ENCODE data around the gene TRIM63. TPM values are rescaled to one million over a fixed set of nuclear protein-coding genes. Genes with fewer than 3 reads are reported as not detected.

Gene TRIM63
- total RNA-seq (under 1 TPM in 4 of 6 donors, not detected in 2; 0.09 to 0.35 (median 0.33) TPM), polyA plus RNA-seq (under 1 TPM; 0.15 to 0.52 TPM)

GRCh38 chr1:26067432-26067911 lies at the start of gene TRIM63:
TRIM63 (minus strand) TSS chr1:26067630; CDS start chr1:26067494, 136 bp downstream.
- WGBS, 2 donors, result 72 to 74% methylated on average over 9 of the region's 9 CpGs
- Histone ChIP-seq H3K36me3 (no peaks in the 10 kb centered on the region), H3K4me3 (no peak within 1 kb of the TSS), H3K27me3 (no peaks in the 10 kb centered on the region), H3K4me1 (peaks cover under 1 to 8% (median 4%) of the 10 kb centered on the region in 3 donors), H3K27ac (peak within 1 kb of the TSS in 1 of 4 donors; percentile 3), H3K9me3 (no peaks in the 10 kb centered on the region)
- no peak for ATAC-seq
- no peak for DNase-seq
- TF ChIP-seq CTCF (IDR thresholded peaks at IDR 0.05), result no peak
- FAIRE-seq, result no peak
- intact Hi-C loops (cut with DNase I), result no loop called here

- Histone ChIP-seq H3K36me3 (no peaks in the 10 kb centered on the region), H3K27me3 (no peaks in the 10 kb centered on the region), H3K4me1 (peaks cover 8 to 45% (median 26%) of the 10 kb centered on the region in 3 donors), H3K9me3 (no peaks in the 10 kb centered on the region), H3K4me3 (peak overlapping the region in 2 of 4 donors; percentile 74 to 100), H3K27ac (peak overlapping the region; percentile 30 to 98 (median 70))
- FAIRE-seq, result no peak
- peak in 3 of 6 donors; percentile 41 to 48 (median 44) for DNase-seq
- ATAC-seq, result peak; percentile 36 to 51 (median 44)
- TF ChIP-seq CTCF (IDR thresholded peaks at IDR 0.05), result no peak
- 15 to 19% methylated on average over 12 of the region's 12 CpGs for WGBS, 2 donors
- intact Hi-C loops (cut with DNase I), result no loop called here
Observed at GRCh38 chr1:26114165-26114927, 46.9 kb upstream of the TRIM63 start.

GRCh38 chr1:26112407-26112775 lies 45.0 kb upstream of the TRIM63 start:
- H3K9me3 ChIP-seq, result no peaks in the 10 kb centered on the region
- peaks cover 5 to 40% (median 26%) of the 10 kb centered on the region in 3 donors for H3K4me1 ChIP-seq
- intact Hi-C loops (cut with DNase I), result no loop called here
- peak overlapping the region; percentile 58 to 100 (median 86) for H3K4me3 ChIP-seq
- H3K36me3 ChIP-seq, result no peaks in the 10 kb centered on the region
- ATAC-seq (peak; percentile 3 to 10 (median 6)), FAIRE-seq (no peak), DNase-seq (no peak)
- peak overlapping the region; percentile 94 to 98 (median 97) for H3K27ac ChIP-seq
- TF ChIP-seq CTCF (IDR thresholded peaks at IDR 0.05), result no peak
- no peaks in the 10 kb centered on the region for H3K27me3 ChIP-seq
- 1% methylated on average over 9 of the region's 9 CpGs for WGBS, 2 donors

GRCh38 chr1:26111530-26112406 lies 44.3 kb upstream of the TRIM63 start, which contains the start of gene PDIK1L:
PDIK1L (plus strand) TSS chr1:26111824; CDS start chr1:26114309, 2,485 bp downstream.
- no peak for FAIRE-seq
- H3K36me3 ChIP-seq, result no peaks in the 10 kb centered on the region
- peak within 1 kb of the TSS; percentile 58 to 100 (median 86) for H3K4me3 ChIP-seq
- H3K27ac ChIP-seq, result peak within 1 kb of the TSS; percentile 94 to 98 (median 97)
- no peak for TF ChIP-seq CTCF (IDR thresholded peaks at IDR 0.05)
- H3K4me1 ChIP-seq, result peaks cover 5 to 40% (median 26%) of the 10 kb centered on the region in 3 donors
- 0 to 1% methylated on average over 74 to 96 of the region's 96 CpGs for WGBS, 2 donors
- peak; percentile 93 to 99 (median 96) for DNase-seq
- intact Hi-C loops (cut with DNase I), result no loop called here
- no peaks in the 10 kb centered on the region for H3K9me3 ChIP-seq
- ATAC-seq, result peak; percentile 74 to 89 (median 80)
- no peaks in the 10 kb centered on the region for H3K27me3 ChIP-seq
